GM12878 (cell line): ENCODE data around the gene FBXL7. TPM values are rescaled to one million over a fixed set of nuclear protein-coding genes. Genes with fewer than 3 reads are reported as not detected.

ENCODE experiments used
- JUND ChIP-seq: IDR thresholded peaks from 2 replicates; pipeline ENCODE4 v1.6.1; 2012; ENCODE audit warnings: low read depth, mild to moderate bottlenecking, low read length, improper control_type of control experiment, moderate library complexity
- MYB ChIP-seq: fragments of 150-350 bp; IDR thresholded peaks from 2 replicates; pipeline ENCODE4 v1.6.1; 2014; ENCODE audit warnings: mild to moderate bottlenecking, low read depth, low read length, borderline replicate concordance
- PRDM15 ChIP-seq: fragments of 450-650 bp; formaldehyde crosslinking; IDR thresholded peaks from 2 replicates; pipeline ENCODE4 v1.4.0; 2020; ENCODE audit warnings: mild to moderate bottlenecking, moderate library complexity
- RAD21 ChIP-seq: IDR thresholded peaks from 2 replicates; pipeline ENCODE4 v1.6.1; 2011; ENCODE audit warnings: mild to moderate bottlenecking, low read depth, low read length, moderate library complexity; ENCODE audit not compliant: insufficient read depth
- RFX5 ChIP-seq: IDR thresholded peaks from 2 replicates; pipeline ENCODE4 v1.6.1; 2011; ENCODE audit warnings: low read depth, low read length, improper control_type of control experiment
- ZNF687 ChIP-seq: fragments of 450-650 bp; IDR thresholded peaks from 2 replicates; pipeline ENCODE4 v1.6.1; 2017; ENCODE audit warnings: mild to moderate bottlenecking, moderate library complexity
- polyA plus RNA-seq, 11 experiments: library from polyadenylated mRNA; depleted of rRNA in 4 of 11; unstranded in 6 of 11; stranded (reverse) in 5 of 11; fragments of >200 nt; fragmentation: Nextera tagmentation in 4 of 11; fragmentation: Illumina TruSeq in 1 of 11; extraction: Ambion mirVana in 4 of 11; extraction: Trizol in 1 of 11; gene quantifications; 1 replicate in 1 of 11; 2 replicates in 10 of 11; pipeline versions ENCODE4 v1.2.1 to v1.2.3, GENCODE V29; 2011 to 2016; ENCODE audit warnings: inconsistent platforms in 2 of 11, missing spikeins in 2 of 11, low read depth in 1 of 11
- total RNA-seq, 4 experiments: library from RNA; depleted of rRNA in 3 of 4; stranded (reverse); fragments of >200 nt in 3 of 4; fragmentation: Illumina TruSeq in 1 of 4; extraction: Trizol in 1 of 4; gene quantifications; 2 replicates each; pipeline versions ENCODE4 v1.2.1 to v1.2.3, GENCODE V29; 2013 to 2021

FBXL7 gene
- total and polyA plus RNA-seq, 10 of the 15 experiments (the other 5 are each of a cell fraction or from before 2014, with no cell fraction given) = 0.03 to 0.44 (median 0.16) TPM

- no peak for TF ChIP-seq MYB
- no peak for TF ChIP-seq RFX5
- TF ChIP-seq ZNF687 = no peak
- no peak for TF ChIP-seq JUND
- no peak for TF ChIP-seq PRDM15 (CRISPR knock-in tag)
- TF ChIP-seq RAD21 = no peak
Measured at GRCh38 chr5:15493501-15493900, 6.5 kb upstream of the FBXL7 start (continued).
